ENCODE data around the gene ABHD14A. TPM values are rescaled to one million over a fixed set of nuclear protein-coding genes. Genes with fewer than 3 reads are reported as not detected.

Gene ABHD14A
- total and polyA plus RNA-seq, 2 of the 13 experiments (the other 11 are each of a cell fraction or from before 2014, with no cell fraction given) = 29.5 to 46.9 TPM

- TF ChIP-seq GFI1 (CRISPR knock-in tag; IDR thresholded peaks at IDR 0.05; ENCODE audit: borderline replicate concordance) = no peak; the same call in 1 of the 2 replicates
- TF ChIP-seq ZNF75D (CRISPR knock-in tag; IDR thresholded peaks at IDR 0.05; ENCODE audit: borderline replicate concordance) = no peak
- TF ChIP-seq MIXL1 (CRISPR knock-in tag; IDR thresholded peaks at IDR 0.05) = peak; percentile 54; the same call in 1 of the 2 replicates
- no peak; the same call in 1 of the 2 replicates for TF ChIP-seq ZNF460 (CRISPR knock-in tag; IDR thresholded peaks at IDR 0.05; ENCODE audit: borderline replicate concordance)
- no peak for TF ChIP-seq ZNF652 (CRISPR knock-in tag; IDR thresholded peaks at IDR 0.05; ENCODE audit: borderline replicate concordance, low read depth)
- peak; percentile 90 for TF ChIP-seq RARA (CRISPR knock-in tag; IDR thresholded peaks at IDR 0.05)
- no peak for TF ChIP-seq ZNF326 (CRISPR knock-in tag; IDR thresholded peaks at IDR 0.05; ENCODE audit: borderline replicate concordance)
- TF ChIP-seq ZMYM2 (CRISPR knock-in tag; IDR thresholded peaks at IDR 0.05) = peak; percentile 75; the same call in 1 of the 2 replicates
- peak; percentile 91 for TF ChIP-seq SMAD1 (CRISPR knock-in tag; IDR thresholded peaks at IDR 0.05; ENCODE audit: borderline replicate concordance, low read depth)
- TF ChIP-seq ZBTB43 (CRISPR knock-in tag; conservative IDR thresholded peaks at IDR 0.05) = peak; percentile 88
- TF ChIP-seq, protein P1, sequence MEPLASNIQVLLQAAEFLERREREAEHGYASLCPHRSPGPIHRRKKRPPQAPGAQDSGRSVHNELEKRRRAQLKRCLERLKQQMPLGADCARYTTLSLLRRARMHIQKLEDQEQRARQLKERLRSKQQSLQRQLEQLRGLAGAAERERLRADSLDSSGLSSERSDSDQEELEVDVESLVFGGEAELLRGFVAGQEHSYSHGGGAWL (CRISPR knock-in tag; IDR thresholded peaks at IDR 0.05) = peak; percentile 74
- no peak for TF ChIP-seq PCBP2 (optimal IDR thresholded peaks at IDR 0.05; ENCODE audit: low read depth, low read length, poor library complexity, severe bottlenecking)
- TF ChIP-seq ZFP91 (CRISPR knock-in tag; IDR thresholded peaks at IDR 0.05; ENCODE audit: borderline replicate concordance) = peak; percentile 90
- no peak for TF ChIP-seq CTCF (CRISPR knock-in tag; IDR thresholded peaks at IDR 0.05)
- TF ChIP-seq CERS6 (CRISPR knock-in tag; IDR thresholded peaks at IDR 0.05) = no peak
- peak; percentile 57; the same call in 1 of the 2 replicates for TF ChIP-seq PITX1 (CRISPR knock-in tag; IDR thresholded peaks at IDR 0.05)
- TF ChIP-seq ZNF607 (CRISPR knock-in tag; IDR thresholded peaks at IDR 0.05; ENCODE audit: borderline replicate concordance) = peak; percentile 98
- TF ChIP-seq TEAD2 (CRISPR knock-in tag; IDR thresholded peaks at IDR 0.05) = no peak
- peak; percentile 93; the same call in 1 of the 2 replicates for TF ChIP-seq ZGPAT (CRISPR knock-in tag; IDR thresholded peaks at IDR 0.05)
Observed at GRCh38 chr3:51982838-51983577, 8.1 kb downstream of the ABHD14A start, which contains the start of gene ACY1 (continued).

All from HepG2 (cell line).